Muscle layer of duodenum (tissue), 2 donors: ENCODE results near the gene IRX4.
"Not testable (repeated sequence)": the region's sequence is repeated elsewhere in the genome, so short reads cannot be mapped to it uniquely, and the experiment has no call there.

Experiments
- H3K27ac ChIP-seq: one replicate; pipeline ENCODE4 v1.7.0; 2013; ENCODE audit warnings: mild to moderate bottlenecking, low read length
- H3K27me3 ChIP-seq: one replicate; pipeline ENCODE4 v1.7.0; 2013; ENCODE audit warnings: low read depth, mild to moderate bottlenecking, control low read depth, low read length
- H3K36me3 ChIP-seq, 2 donors: one replicate each; pipeline ENCODE4 v1.7.0; 2013; ENCODE audit warnings: low read length in 2 of 2, control low read depth in 1 of 2, mild to moderate bottlenecking in 1 of 2; ENCODE audit not compliant: insufficient read depth in 2 of 2, control insufficient read depth in 1 of 2
- H3K4me1 ChIP-seq, 2 donors: one replicate each; pipeline ENCODE4 v1.7.0; 2013; ENCODE audit warnings: low read length in 2 of 2, mild to moderate bottlenecking in 2 of 2, control low read depth in 1 of 2, moderate library complexity in 1 of 2; ENCODE audit not compliant: insufficient read depth in 2 of 2, control insufficient read depth in 1 of 2
- H3K4me3 ChIP-seq, 2 donors: one replicate each; pipeline ENCODE4 v1.7.0; 2013; ENCODE audit warnings: low read length in 2 of 2, low read depth in 1 of 2, mild to moderate bottlenecking in 1 of 2
- H3K9me3 ChIP-seq, 2 donors: one replicate each; pipeline ENCODE4 v1.7.0; 2013; ENCODE audit warnings: low read length in 2 of 2, control low read depth in 1 of 2, mild to moderate bottlenecking in 1 of 2; ENCODE audit not compliant: control insufficient read depth in 1 of 2
- donor health status: healthy.

IRX4 gene

DNA sequence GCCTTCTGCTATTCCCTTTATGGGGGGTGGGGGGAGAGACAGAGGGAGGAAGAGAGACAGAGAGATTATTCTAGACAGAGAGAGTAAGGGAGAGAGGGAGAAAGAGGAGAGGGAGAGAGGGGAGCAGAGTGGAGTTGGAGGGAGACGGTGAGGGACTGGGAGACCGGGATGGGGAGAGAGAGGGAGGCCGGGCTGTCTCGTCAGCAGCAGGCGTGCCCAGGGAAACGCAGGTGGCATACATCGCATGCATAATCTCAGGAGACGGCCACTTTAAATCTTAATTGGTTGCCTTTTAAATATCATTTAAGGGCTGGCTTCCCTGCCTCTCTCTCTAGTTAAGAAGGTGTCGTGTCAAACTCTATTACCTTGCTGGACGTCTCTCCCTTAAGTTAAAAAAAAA, 8.4 kb downstream of the IRX4 start:
- H3K36me3 ChIP-seq: no peaks in the 10 kb centered on the region
- no peaks in the 10 kb centered on the region for H3K9me3 ChIP-seq
- H3K27me3 ChIP-seq: peaks cover 42% of the 10 kb centered on the region
- no peak overlapping the region for H3K27ac ChIP-seq
- H3K4me3 ChIP-seq: no peak overlapping the region
- H3K4me1 ChIP-seq: peaks cover 0 to 19% of the 10 kb centered on the region in 2 donors

DNA sequence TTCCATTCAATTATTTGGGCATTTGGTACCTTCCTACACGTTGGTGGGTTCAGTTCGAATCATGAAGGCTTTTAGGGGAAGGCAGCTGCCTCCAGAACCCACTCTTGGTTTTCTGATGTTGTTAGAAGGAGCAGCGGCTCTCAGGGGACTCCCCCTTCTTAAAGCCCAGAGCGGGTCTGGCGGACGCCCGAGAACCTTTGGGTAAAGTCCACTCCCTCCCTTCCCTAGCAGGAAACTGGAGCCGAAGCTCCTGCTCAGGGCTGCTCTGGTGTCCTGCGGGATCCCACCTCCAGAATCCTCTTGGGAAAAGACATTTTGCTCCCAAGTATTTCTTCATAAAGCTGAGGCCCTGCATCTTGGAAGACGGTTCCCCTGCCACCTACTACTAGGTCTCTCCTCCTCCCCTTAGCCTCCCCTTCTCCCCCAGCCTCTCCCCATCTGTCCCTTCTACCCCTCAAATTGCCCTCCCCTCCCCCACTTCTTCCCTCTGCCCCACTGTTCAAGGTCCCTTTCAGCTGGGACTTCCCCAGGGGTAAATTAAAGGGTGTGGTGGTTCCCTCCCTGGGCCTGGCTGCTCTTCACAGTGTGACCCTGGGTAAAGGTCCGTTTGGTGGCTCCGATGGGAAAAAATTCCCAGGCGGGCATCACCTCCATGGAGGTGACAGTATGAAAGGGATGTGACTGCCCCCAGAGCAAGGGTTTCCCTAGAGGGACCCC, 9.3 kb downstream of the IRX4 start:
- no peak overlapping the region for H3K4me3 ChIP-seq
- peaks cover 0 to 19% of the 10 kb centered on the region in 2 donors for H3K4me1 ChIP-seq
- no peaks in the 10 kb centered on the region for H3K9me3 ChIP-seq
- no peaks in the 10 kb centered on the region for H3K36me3 ChIP-seq
- H3K27ac ChIP-seq: no peak overlapping the region
- peaks cover 42% of the 10 kb centered on the region for H3K27me3 ChIP-seq

DNA sequence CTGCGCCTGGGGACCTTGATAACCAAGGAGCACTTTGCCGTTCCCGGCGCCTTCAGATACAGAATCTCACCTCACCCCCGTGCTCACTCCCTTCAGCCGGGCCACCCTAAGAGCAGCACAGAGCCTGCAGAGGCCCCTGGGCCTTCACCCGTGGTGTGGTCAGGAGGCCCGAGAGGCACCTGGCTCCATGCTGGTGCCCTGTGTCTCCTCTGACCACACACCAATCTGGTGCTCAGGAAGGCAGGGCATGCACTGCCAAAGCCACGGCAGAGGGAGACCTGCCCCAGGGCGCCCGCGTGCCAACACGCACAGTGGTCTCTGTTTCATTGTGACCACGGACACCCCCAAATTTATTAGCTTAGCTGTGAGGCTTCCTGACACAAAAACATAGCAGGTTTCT, 11.3 kb downstream of the IRX4 start:
- Histone ChIP-seq H3K4me1 (peaks cover 0 to 14% of the 10 kb centered on the region in 2 donors), H3K9me3 (no peaks in the 10 kb centered on the region), H3K27ac (no peak overlapping the region), H3K4me3 (no peak overlapping the region), H3K27me3 (peaks cover 37% of the 10 kb centered on the region), H3K36me3 (no peaks in the 10 kb centered on the region)

DNA sequence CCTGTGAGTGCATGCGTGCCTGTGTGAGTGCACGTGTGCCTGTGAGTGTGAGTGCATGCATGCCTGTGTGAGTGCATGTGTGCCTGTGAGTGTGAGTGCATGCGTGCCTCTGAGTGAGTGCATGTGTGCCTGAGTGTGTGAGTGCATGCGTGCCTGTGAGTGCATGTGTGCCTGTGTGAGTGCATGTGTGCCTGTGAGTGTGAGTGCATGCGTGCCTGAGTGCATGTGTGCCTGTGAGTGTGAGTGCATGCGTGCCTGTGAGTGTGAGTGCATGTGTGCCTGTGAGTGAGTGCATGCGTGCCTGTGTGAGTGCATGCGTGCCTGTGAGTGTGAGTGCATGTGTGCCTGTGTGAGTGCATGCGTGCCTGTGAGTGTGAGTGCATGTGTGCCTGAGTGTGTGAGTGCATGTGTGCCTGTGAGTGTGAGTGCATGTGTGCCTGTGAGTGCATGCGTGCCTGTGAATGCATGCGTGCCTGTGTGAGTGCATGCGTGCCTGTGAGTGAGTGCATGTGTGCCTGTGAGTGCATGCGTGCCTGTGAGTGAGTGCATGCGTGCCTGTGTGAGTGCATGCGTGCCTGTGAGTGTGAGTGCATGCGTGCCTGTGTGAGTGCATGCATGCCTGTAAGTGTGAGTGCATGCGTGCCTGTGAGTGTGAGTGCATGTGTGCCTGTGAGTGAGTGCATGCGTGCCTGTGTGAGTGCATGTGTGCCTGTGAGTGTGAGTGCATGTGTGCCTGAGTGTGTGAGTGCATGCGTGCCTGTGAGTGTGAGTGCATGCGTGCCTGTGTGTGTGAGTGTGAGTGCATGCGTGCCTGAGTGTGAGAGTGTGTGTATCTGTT, 12.1 kb downstream of the IRX4 start:
- H3K27me3 ChIP-seq: peaks cover 36% of the 10 kb centered on the region
- H3K36me3 ChIP-seq, H3K4me1 ChIP-seq, H3K27ac ChIP-seq, H3K9me3 ChIP-seq, H3K4me3 ChIP-seq: not testable (repeated sequence)

DNA sequence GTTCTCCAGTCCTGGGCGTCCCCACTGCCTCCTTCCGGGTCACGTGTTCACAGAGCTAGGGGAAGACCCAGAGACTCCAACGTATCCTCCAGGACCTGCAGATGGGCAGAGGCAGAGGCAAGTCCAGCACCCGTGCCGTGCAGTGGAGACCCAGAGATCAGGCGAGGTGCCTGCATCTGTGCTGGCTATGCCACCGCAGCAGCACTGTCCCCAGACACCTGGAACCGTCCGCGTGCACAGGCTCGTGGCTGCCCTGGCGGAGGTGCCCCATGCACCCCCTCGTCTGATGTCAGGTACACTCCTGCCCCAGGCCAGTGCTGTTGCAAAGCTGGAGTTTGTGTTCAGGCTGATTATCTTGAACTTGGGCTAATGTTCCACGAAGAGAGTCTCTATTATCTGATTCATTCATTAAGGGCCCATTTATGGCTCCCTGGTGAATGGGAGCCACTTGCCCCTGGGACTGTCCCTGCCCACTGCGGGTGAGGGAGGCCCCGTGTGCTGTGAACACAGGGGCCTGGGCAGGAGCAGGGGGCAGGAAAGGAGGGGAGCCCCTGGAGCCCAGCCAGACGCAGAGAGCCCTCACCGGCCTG, 13.7 kb downstream of the IRX4 start:
- Histone ChIP-seq H3K4me1 (no peaks in the 10 kb centered on the region), H3K4me3 (no peak overlapping the region), H3K27ac (no peak overlapping the region), H3K36me3 (no peaks in the 10 kb centered on the region), H3K9me3 (no peaks in the 10 kb centered on the region), H3K27me3 (peaks cover 28% of the 10 kb centered on the region)

GRCh38 chr5:1867815-1868143, 14.9 kb downstream of the IRX4 start:
- no peak overlapping the region for H3K27ac ChIP-seq
- no peaks in the 10 kb centered on the region for H3K4me1 ChIP-seq
- peaks cover 18% of the 10 kb centered on the region for H3K27me3 ChIP-seq
- no peaks in the 10 kb centered on the region for H3K36me3 ChIP-seq
- H3K9me3 ChIP-seq: no peaks in the 10 kb centered on the region
- no peak overlapping the region for H3K4me3 ChIP-seq

GRCh38 chr5:1867114-1867814, 15.5 kb downstream of the IRX4 start:
- Histone ChIP-seq H3K27ac (no peak overlapping the region), H3K9me3 (no peaks in the 10 kb centered on the region), H3K4me3 (no peak overlapping the region), H3K36me3 (no peaks in the 10 kb centered on the region), H3K4me1 (no peaks in the 10 kb centered on the region), H3K27me3 (peaks cover 15% of the 10 kb centered on the region)

DNA sequence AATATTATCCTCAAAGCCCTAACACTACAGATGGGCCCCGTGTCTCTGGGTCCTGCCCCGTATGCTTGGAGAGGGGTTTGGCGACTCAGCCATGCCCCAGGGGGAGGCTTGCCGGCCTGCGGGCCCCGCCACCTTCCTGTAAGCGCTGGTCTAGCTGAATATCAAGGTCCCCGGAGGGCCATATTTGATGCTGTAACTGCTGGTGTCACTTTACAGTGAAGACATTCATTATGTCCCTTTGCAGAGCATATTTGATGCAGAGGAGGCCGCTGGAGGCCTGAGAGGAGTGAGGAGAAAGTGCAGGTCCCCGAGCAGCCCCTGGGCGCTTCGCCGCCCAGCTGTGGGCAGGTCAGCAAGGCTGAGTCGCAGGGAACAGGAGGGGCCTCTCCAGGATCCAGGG, 16.8 kb downstream of the IRX4 start:
- H3K27me3 ChIP-seq: peaks cover 21% of the 10 kb centered on the region
- H3K27ac ChIP-seq: no peak overlapping the region
- no peaks in the 10 kb centered on the region for H3K9me3 ChIP-seq
- H3K4me1 ChIP-seq: no peaks in the 10 kb centered on the region
- H3K36me3 ChIP-seq: no peaks in the 10 kb centered on the region
- no peak overlapping the region for H3K4me3 ChIP-seq

DNA sequence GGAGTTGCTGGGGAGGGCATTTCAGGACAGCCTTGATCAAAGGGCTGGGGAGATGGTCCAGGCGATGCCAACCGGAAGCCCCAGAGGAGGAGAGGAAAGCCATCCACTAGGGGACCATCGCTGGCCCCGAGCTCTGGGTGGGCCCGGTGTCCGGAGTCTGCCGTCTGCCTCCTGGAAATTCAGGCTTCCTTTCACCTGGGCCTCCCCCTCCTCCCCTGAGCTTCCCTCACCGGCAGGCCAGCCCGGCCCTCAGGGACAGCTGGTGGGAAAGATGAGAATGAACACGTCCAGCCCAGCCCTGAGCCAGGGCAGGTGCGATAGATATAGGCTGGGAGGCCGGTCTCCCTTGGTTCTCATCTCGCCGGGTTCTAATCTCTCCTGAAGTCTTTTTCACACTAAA, 17.2 kb downstream of the IRX4 start:
- Histone ChIP-seq H3K36me3 (no peaks in the 10 kb centered on the region), H3K4me3 (no peak overlapping the region), H3K27me3 (peaks cover 21% of the 10 kb centered on the region), H3K4me1 (no peaks in the 10 kb centered on the region), H3K9me3 (no peaks in the 10 kb centered on the region), H3K27ac (no peak overlapping the region)

DNA sequence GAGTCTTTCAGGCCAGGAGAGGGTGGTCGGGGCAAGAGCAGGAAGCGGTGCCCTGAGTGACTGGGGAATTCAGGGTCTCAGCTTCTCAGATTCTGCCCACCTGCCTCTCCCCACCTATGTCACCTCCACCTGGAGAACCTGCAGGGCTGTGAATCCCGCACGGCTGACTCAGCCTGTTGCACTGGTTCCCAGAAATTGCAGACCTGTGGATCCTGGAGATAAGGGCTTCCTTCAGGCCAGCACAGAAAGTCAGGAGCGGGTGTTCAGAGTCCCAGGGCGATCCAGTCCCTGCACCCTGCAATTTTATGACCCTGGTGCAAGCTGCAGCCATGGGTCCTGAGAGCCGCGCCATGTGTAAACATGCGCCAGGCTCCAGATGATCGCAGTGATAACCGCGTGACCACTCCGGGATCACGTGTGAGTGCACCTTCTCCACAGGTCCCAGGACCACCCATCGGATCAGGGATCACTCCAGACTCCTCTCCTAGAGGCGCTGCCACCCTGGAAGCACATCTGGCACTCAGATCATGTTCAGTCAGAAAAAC, 17.8 kb downstream of the IRX4 start:
- Histone ChIP-seq H3K27ac (no peak overlapping the region), H3K36me3 (no peaks in the 10 kb centered on the region), H3K4me3 (no peak overlapping the region), H3K9me3 (no peaks in the 10 kb centered on the region), H3K4me1 (no peaks in the 10 kb centered on the region), H3K27me3 (peaks cover 21% of the 10 kb centered on the region)

- Histone ChIP-seq H3K9me3 (no peaks in the 10 kb centered on the region), H3K4me1 (no peaks in the 10 kb centered on the region), H3K4me3 (no peak overlapping the region), H3K27me3 (peaks cover 12% of the 10 kb centered on the region), H3K27ac (no peak overlapping the region), H3K36me3 (no peaks in the 10 kb centered on the region)
Measured at GRCh38 chr5:1860949-1861348, 21.8 kb downstream of the IRX4 start.
